Measurements from ENCODE around the gene CCDC85B.

CCDC85B gene

GRCh38 chr11:65917434-65918210 is 27.1 kb downstream of the CCDC85B start:
- peak overlapping the region; percentile 98 for H3K27ac ChIP-seq (ENCODE audit: low read depth, low read length, severe bottlenecking)
- H3K4me3 ChIP-seq (ENCODE audit: extremely low read depth, insufficient read depth, low read length, poor library complexity, severe bottlenecking), result peak overlapping the region; percentile 97
- peaks cover 38% of the 10 kb centered on the region for H3K36me3 ChIP-seq (ENCODE audit: control insufficient read depth, insufficient read depth, low read length)
- H3K4me1 ChIP-seq (ENCODE audit: control insufficient read depth, insufficient read depth, low read length, poor library complexity, severe bottlenecking), result peaks cover 52% of the 10 kb centered on the region
- H3K9me3 ChIP-seq (ENCODE audit: control insufficient read depth, low read length), result no peaks in the 10 kb centered on the region
- 95 to 96% methylated on average over 30 to 35 of the region's 35 CpGs for WGBS, 2 experiments (ENCODE audit: insufficient coverage in 2 of 2)

DNA sequence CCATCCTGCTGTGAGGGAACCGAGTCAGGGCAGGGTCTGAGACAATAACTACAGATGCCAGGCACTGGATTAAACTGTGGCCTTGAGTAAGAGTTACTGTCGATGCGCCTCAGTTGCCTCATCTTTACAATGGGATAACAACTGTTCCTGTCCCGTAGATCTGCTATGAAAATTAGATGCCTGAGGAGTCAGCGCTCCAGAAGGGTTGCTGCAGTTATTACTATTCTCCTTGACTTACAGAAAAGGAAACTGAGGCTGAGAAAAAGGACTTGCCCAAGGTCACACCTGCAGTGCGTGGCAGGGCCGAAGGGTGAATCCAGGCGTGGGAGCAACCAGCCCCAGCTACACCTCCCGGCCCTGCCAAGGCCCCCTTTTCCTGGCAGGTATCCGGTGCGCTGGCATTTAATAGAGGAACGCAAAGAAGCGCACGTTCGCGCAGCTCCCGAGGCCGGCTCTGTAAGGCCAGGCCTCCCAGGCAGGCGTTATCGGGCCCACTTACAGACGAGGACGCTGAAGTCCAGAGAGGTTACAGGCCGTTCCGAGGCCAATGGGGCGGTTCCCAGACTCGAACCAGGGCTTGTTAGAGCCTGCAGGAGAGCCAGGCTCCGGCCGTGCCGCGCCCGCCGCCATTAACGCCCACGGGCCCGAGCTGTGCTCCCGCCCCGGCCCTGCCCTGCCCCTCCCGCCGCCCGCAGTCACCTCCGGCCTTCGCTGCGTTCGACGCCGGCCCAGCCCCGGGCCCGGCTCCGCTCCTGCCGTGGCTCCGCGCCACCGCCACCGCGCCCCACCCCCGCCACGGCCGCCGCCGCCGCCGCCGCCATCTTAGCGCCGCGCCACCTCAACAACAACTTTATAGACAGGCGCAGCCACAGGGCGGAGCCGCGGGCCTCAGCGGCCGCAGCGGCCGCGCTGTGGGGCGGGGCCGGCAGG is 28.0 kb downstream of the CCDC85B start, which contains the start of gene C11orf68:
Gene C11orf68 (minus strand): TSS at position 852 of the 930 bp plus-strand sequence. CDS start 31 bp downstream, at position 821.
- peaks cover 44% of the 10 kb centered on the region for H3K4me1 ChIP-seq (ENCODE audit: control insufficient read depth, insufficient read depth, low read length, poor library complexity, severe bottlenecking)
- H3K27ac ChIP-seq (ENCODE audit: low read depth, low read length, severe bottlenecking), result peak within 1 kb of the TSS; percentile 90
- peak within 1 kb of the TSS; percentile 97 for H3K4me3 ChIP-seq (ENCODE audit: extremely low read depth, insufficient read depth, low read length, poor library complexity, severe bottlenecking)
- WGBS, 2 experiments (ENCODE audit: insufficient coverage in 2 of 2), result 9 to 12% methylated on average over 24 to 45 of the region's 77 CpGs
- H3K9me3 ChIP-seq (ENCODE audit: control insufficient read depth, low read length), result no peaks in the 10 kb centered on the region
- H3K36me3 ChIP-seq (ENCODE audit: control insufficient read depth, insufficient read depth, low read length), result peaks cover 46% of the 10 kb centered on the region

GRCh38 chr11:65919141-65919572 is 28.7 kb downstream of the CCDC85B start, which contains the start of gene DRAP1:
DRAP1 (plus strand) TSS chr11:65919426; CDS start chr11:65919502, 76 bp downstream.
- Histone ChIP-seq H3K36me3 (ENCODE audit: control insufficient read depth, insufficient read depth, low read length) (peaks cover 47% of the 10 kb centered on the region), H3K4me3 (ENCODE audit: extremely low read depth, insufficient read depth, low read length, poor library complexity, severe bottlenecking) (peak within 1 kb of the TSS; percentile 97), H3K27ac (ENCODE audit: low read depth, low read length, severe bottlenecking) (peak within 1 kb of the TSS; percentile 90), H3K9me3 (ENCODE audit: control insufficient read depth, low read length) (no peaks in the 10 kb centered on the region), H3K4me1 (ENCODE audit: control insufficient read depth, insufficient read depth, low read length, poor library complexity, severe bottlenecking) (peaks cover 44% of the 10 kb centered on the region)
- 0% methylated on average over 41 to 44 of the region's 59 CpGs for WGBS, 2 experiments (ENCODE audit: insufficient coverage in 2 of 2)

GRCh38 chr11:65919573-65920371 is 29.3 kb downstream of the CCDC85B start:
- Histone ChIP-seq H3K4me3 (ENCODE audit: extremely low read depth, insufficient read depth, low read length, poor library complexity, severe bottlenecking) (peak overlapping the region; percentile 89), H3K36me3 (ENCODE audit: control insufficient read depth, insufficient read depth, low read length) (peaks cover 52% of the 10 kb centered on the region), H3K27ac (ENCODE audit: low read depth, low read length, severe bottlenecking) (no peak overlapping the region), H3K4me1 (ENCODE audit: control insufficient read depth, insufficient read depth, low read length, poor library complexity, severe bottlenecking) (peaks cover 39% of the 10 kb centered on the region), H3K9me3 (ENCODE audit: control insufficient read depth, low read length) (no peaks in the 10 kb centered on the region)
- WGBS, 2 experiments (ENCODE audit: insufficient coverage in 2 of 2), result 2 to 6% methylated on average over 28 to 46 of the region's 60 CpGs

DNA sequence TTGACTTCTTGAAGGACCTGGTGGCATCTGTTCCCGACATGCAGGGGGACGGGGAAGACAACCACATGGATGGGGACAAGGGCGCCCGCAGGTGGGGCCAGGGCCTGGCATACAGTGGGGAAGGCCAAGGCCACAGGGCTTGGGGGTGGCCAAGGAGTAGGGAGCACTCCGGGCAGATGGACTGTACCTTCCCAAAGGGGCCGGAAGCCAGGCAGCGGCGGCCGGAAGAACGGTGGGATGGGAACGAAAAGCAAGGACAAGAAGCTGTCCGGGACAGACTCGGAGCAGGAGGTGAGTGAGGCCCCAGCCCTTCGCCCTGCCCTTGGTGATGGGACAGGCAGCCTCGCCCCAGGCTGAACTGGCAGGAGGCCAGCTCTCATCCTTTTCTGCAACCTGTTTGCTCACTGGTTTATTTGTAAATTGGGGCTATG is 29.9 kb downstream of the CCDC85B start:
- Histone ChIP-seq H3K27ac (ENCODE audit: low read depth, low read length, severe bottlenecking) (no peak overlapping the region), H3K36me3 (ENCODE audit: control insufficient read depth, insufficient read depth, low read length) (peaks cover 55% of the 10 kb centered on the region), H3K4me3 (ENCODE audit: extremely low read depth, insufficient read depth, low read length, poor library complexity, severe bottlenecking) (peak overlapping the region; percentile 89), H3K9me3 (ENCODE audit: control insufficient read depth, low read length) (no peaks in the 10 kb centered on the region), H3K4me1 (ENCODE audit: control insufficient read depth, insufficient read depth, low read length, poor library complexity, severe bottlenecking) (peaks cover 33% of the 10 kb centered on the region)
- WGBS, 2 experiments (ENCODE audit: insufficient coverage in 2 of 2), result 76 to 91% methylated on average over 13 to 14 of the region's 15 CpGs

DNA sequence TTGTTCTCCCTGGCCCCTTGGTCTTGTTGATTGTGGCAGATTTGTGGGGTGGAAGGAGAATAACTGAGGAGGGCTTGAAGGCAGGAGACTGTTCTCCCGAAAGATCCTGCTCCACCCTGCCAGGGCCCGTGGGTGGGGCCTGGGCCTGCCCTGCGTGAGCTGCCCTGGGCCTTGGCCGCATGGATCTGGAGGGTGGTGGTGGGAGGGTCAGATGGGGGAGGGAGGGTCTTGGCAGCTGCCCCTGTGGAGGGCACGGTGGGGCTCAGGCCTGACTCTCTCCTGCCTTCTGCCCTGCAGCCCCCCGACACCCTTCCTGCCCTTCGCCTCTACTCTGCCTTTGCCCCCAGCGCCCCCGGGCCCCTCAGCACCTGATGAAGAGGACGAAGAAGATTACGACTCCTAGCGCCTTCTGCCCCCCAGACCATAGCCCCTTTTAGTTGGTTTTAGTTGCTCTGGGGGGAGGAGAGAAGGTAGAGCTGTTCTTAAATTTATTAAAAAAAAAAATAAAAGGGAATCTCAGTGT is 30.6 kb downstream of the CCDC85B start:
- Histone ChIP-seq H3K36me3 (ENCODE audit: control insufficient read depth, insufficient read depth, low read length) (peaks cover 55% of the 10 kb centered on the region), H3K9me3 (ENCODE audit: control insufficient read depth, low read length) (no peaks in the 10 kb centered on the region), H3K4me3 (ENCODE audit: extremely low read depth, insufficient read depth, low read length, poor library complexity, severe bottlenecking) (peak overlapping the region; percentile 89), H3K4me1 (ENCODE audit: control insufficient read depth, insufficient read depth, low read length, poor library complexity, severe bottlenecking) (peaks cover 28% of the 10 kb centered on the region), H3K27ac (ENCODE audit: low read depth, low read length, severe bottlenecking) (no peak overlapping the region)
- 94 to 100% methylated on average over 4 to 10 of the region's 12 CpGs for WGBS, 2 experiments (ENCODE audit: insufficient coverage in 2 of 2)

DNA sequence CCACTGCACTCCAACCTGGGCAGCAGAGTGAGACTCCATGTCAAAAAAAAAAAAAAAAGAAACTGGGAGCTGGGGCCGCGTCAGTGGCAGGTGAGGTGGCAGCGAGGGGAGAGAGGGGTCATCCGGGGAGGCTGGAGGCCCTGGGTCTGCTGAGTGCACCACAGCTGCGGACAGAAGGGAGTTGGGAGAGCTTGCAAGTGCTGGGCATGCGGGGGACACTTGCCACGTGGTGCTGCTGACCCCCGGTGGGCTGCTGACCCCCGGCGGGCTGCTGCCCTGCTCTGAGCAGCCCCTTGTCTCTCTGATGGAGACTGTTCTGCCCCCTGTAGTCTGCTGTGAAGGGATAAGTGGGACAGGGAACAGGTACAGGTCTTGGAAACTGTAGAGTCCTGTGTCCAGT is 31.4 kb downstream of the CCDC85B start:
- H3K9me3 ChIP-seq (ENCODE audit: control insufficient read depth, low read length), result no peaks in the 10 kb centered on the region
- peaks cover 20% of the 10 kb centered on the region for H3K4me1 ChIP-seq (ENCODE audit: control insufficient read depth, insufficient read depth, low read length, poor library complexity, severe bottlenecking)
- 92 to 94% methylated on average over 5 to 10 of the region's 10 CpGs for WGBS, 2 experiments (ENCODE audit: insufficient coverage in 2 of 2)
- no peak overlapping the region for H3K4me3 ChIP-seq (ENCODE audit: extremely low read depth, insufficient read depth, low read length, poor library complexity, severe bottlenecking)
- H3K27ac ChIP-seq (ENCODE audit: low read depth, low read length, severe bottlenecking), result no peak overlapping the region
- peaks cover 51% of the 10 kb centered on the region for H3K36me3 ChIP-seq (ENCODE audit: control insufficient read depth, insufficient read depth, low read length)

DNA sequence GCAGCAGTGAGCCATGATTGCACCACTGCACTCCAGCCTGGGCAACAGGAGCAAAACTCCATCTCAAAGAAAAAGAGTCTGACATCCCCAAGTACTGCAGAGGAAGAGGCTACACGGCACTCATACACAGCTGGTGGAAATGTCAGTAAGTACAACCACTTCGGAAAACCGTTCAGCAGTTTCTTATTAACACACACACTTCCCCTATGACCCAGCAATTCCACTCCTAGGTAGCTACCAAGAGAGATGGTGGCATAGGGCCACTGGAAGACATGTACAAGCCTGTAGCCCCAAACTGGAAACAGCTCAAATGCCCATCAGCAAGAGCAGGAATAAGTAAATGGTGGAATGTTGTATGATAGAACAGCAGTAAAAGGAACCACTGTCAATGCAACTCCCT is 32.1 kb downstream of the CCDC85B start:
- Histone ChIP-seq H3K4me1 (ENCODE audit: control insufficient read depth, insufficient read depth, low read length, poor library complexity, severe bottlenecking) (peaks cover 13% of the 10 kb centered on the region), H3K9me3 (ENCODE audit: control insufficient read depth, low read length) (no peaks in the 10 kb centered on the region), H3K27ac (ENCODE audit: low read depth, low read length, severe bottlenecking) (no peak overlapping the region), H3K4me3 (ENCODE audit: extremely low read depth, insufficient read depth, low read length, poor library complexity, severe bottlenecking) (no peak overlapping the region), H3K36me3 (ENCODE audit: control insufficient read depth, insufficient read depth, low read length) (peaks cover 44% of the 10 kb centered on the region)
- WGBS, 2 experiments (ENCODE audit: insufficient coverage in 2 of 2), result 100% methylated on average over 3 of the region's 3 CpGs

DNA sequence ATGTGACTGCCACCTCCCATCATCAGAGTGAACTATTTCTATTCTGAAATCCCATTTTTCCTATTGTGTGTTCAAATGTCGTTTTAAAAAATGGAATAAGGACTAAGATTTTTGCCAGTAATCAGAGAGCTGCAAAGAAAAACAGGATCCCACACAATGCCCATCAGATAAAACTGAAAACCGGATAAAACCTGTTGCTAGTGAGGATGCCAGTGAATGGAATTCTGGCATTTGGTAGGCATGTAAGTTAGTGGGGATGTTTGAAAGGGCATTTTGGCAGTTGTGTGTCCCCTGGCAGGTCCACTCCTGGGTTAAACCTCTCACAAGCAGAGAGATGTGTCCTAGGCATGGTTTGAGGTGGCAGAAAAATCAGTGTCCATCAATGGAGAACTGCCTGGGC is 34.9 kb downstream of the CCDC85B start:
- peaks cover 39% of the 10 kb centered on the region for H3K36me3 ChIP-seq (ENCODE audit: control insufficient read depth, insufficient read depth, low read length)
- peaks cover 5% of the 10 kb centered on the region for H3K4me1 ChIP-seq (ENCODE audit: control insufficient read depth, insufficient read depth, low read length, poor library complexity, severe bottlenecking)
- H3K9me3 ChIP-seq (ENCODE audit: control insufficient read depth, low read length), result no peaks in the 10 kb centered on the region
- H3K4me3 ChIP-seq (ENCODE audit: extremely low read depth, insufficient read depth, low read length, poor library complexity, severe bottlenecking), result no peak overlapping the region
- H3K27ac ChIP-seq (ENCODE audit: low read depth, low read length, severe bottlenecking), result no peak overlapping the region
- WGBS, 2 experiments (ENCODE audit: insufficient coverage in 2 of 2), result 83% methylated on average over 1 of the region's 2 CpGs; no CpG with 5 or more reads in 1 of the 2 experiments
